ENCODE measurements around the gene IDH3B.

GRCh38 chr20:2619961-2620595, 43.9 kb downstream of the IDH3B start:
- no peak for TF ChIP-seq FOSL1 (IDR thresholded peaks at IDR 0.05; ENCODE audit: insufficient read depth, low read depth, low read length)
- no peak for TF ChIP-seq CREB1 (IDR thresholded peaks at IDR 0.05)
- no peak for TF ChIP-seq SUZ12 (IDR thresholded peaks at IDR 0.05; ENCODE audit: low read length)
- no peak for TF ChIP-seq POLR2A (IDR thresholded peaks at IDR 0.05; ENCODE audit: control extremely low read depth in 1 of 2, low read depth in 2 of 2, low read length in 2 of 2)
- TF ChIP-seq RFX5 (IDR thresholded peaks at IDR 0.05; ENCODE audit: borderline replicate concordance, low read depth, low read length), result no peak
- TF ChIP-seq RBBP5 (IDR thresholded peaks at IDR 0.05; ENCODE audit: borderline replicate concordance, low read depth, low read length), result no peak
- no peak for TF ChIP-seq CTCF (IDR thresholded peaks at IDR 0.05; ENCODE audit: control extremely low read depth in 1 of 3, insufficient read depth in 1 of 3, low read depth in 1 of 3, low read length in 3 of 3)
- TF ChIP-seq JUND (IDR thresholded peaks at IDR 0.05; ENCODE audit: low read length), result no peak

Data from H1 (cell line).